Activated CD4-positive, alpha-beta T cell treated with anti-CD3 and anti-CD28 coated beads, Interleukin-2, amount 50 U/mL, for 24 hours (primary cell): ENCODE results near the gene CALHM5.
"Not testable (repeated sequence)": the region's sequence is repeated elsewhere in the genome, so short reads cannot be mapped to it uniquely, and the experiment has no call there.

ENCODE experiments used
- DNase-seq, 2 donors: peaks; one replicate each; pipeline ENCODE4 v3.0.0-alpha.2; 2020; ENCODE audit warnings: low read depth in 1 of 2, low spot score in 1 of 2

Gene CALHM5

GRCh38 chr6:116511424-116512110 lies at the start of gene CALHM5:
Gene CALHM5 (plus strand): TSS chr6:116511639. CDS start chr6:116511697, 58 bp downstream.
- DNase-seq = no peak

GRCh38 chr6:116461932-116462885 lies 49.2 kb upstream of the CALHM5 start:
- no peak for DNase-seq

- no peak for DNase-seq
Measured at GRCh38 chr6:116463301-116463700, 48.1 kb upstream of the CALHM5 start.

- DNase-seq = no peak
Measured at GRCh38 chr6:116465246-116465645, 46.2 kb upstream of the CALHM5 start.

- DNase-seq = no peak
Measured at GRCh38 chr6:116467096-116467495, 44.3 kb upstream of the CALHM5 start.

- DNase-seq = no peak
Measured at GRCh38 chr6:116467514-116467913, 43.9 kb upstream of the CALHM5 start.

- no peak for DNase-seq
Measured at GRCh38 chr6:116468293-116468692, 43.1 kb upstream of the CALHM5 start.

GRCh38 chr6:116471531-116471930 lies 39.9 kb upstream of the CALHM5 start:
- DNase-seq = no peak

GRCh38 chr6:116472706-116473105 lies 38.7 kb upstream of the CALHM5 start:
- no peak for DNase-seq

GRCh38 chr6:116475141-116475540 lies 36.3 kb upstream of the CALHM5 start:
- no peak for DNase-seq

- DNase-seq = no peak
Measured at GRCh38 chr6:116476002-116476678, 35.3 kb upstream of the CALHM5 start.

GRCh38 chr6:116482780-116483179 lies 28.7 kb upstream of the CALHM5 start:
- no peak for DNase-seq

- no peak for DNase-seq
Measured at GRCh38 chr6:116483616-116484015, 27.8 kb upstream of the CALHM5 start.

- DNase-seq = no peak
Measured at GRCh38 chr6:116485559-116486184, 25.8 kb upstream of the CALHM5 start.

GRCh38 chr6:116491610-116492330 lies 19.7 kb upstream of the CALHM5 start:
- DNase-seq = no peak

GRCh38 chr6:116492331-116493067 lies 18.9 kb upstream of the CALHM5 start:
- DNase-seq = no peak

- DNase-seq = not testable (repeated sequence)
Measured at GRCh38 chr6:116495161-116495560, 16.3 kb upstream of the CALHM5 start.

- DNase-seq = no peak
Measured at GRCh38 chr6:116497113-116497676, 14.2 kb upstream of the CALHM5 start.

- no peak for DNase-seq
Measured at GRCh38 chr6:116500969-116501433, 10.4 kb upstream of the CALHM5 start.
